SH-SY5Y (cell line): ENCODE data around the gene TRMT44.

ENCODE experiments used
- GATA2 ChIP-seq: IDR thresholded peaks from 2 replicates; pipeline ENCODE4 v1.6.1; 2011; ENCODE audit warnings: mild to moderate bottlenecking, low read depth, low read length
- GATA3 ChIP-seq: IDR thresholded peaks from 2 replicates; pipeline ENCODE4 v1.6.1; 2011; ENCODE audit warnings: low read depth, mild to moderate bottlenecking, low read length, moderate library complexity

- TF ChIP-seq GATA2 (no peak), GATA3 (no peak)
Observed at GRCh38 chr4:8392591-8393190, 47.9 kb upstream of the TRMT44 start.
